Caco-2 (cell line): ENCODE data around the gene PAK2. TPM values are rescaled to one million over a fixed set of nuclear protein-coding genes. Genes with fewer than 3 reads are reported as not detected.
"Not testable (repeated sequence)": the region's sequence is repeated elsewhere in the genome, so short reads cannot be mapped to it uniquely, and the experiment has no call there.

ENCODE experiments used
- BruUV-seq: library from RNA; stranded (reverse); fragments of 400-500 nt; replicated peaks from 2 replicates; lab custom pipeline; 2021; lab: Mats Ljungman, UMichigan
- CTCF ChIA-PET: fragments of 300-600 bp; sonication (Branson Sonifier 250); formaldehyde crosslinking; loops from one replicate; lab custom pipeline; 2022; ENCODE audit warnings: antibody characterized with exemption; lab: Charles Lee
- POLR2A ChIA-PET: fragments of 300-600 bp; sonication (Branson Sonifier 250); formaldehyde crosslinking; loops from one replicate; lab custom pipeline; 2022; ENCODE audit warnings: antibody characterized with exemption; lab: Charles Lee
- DNase-seq, 2 experiments: peaks; one replicate each; pipeline versions ENCODE4 v3.0.0 to v3.0.0-alpha.2; 2020 to 2022
- H3K27me3 ChIP-seq: replicated peaks from 2 replicates; pipeline ENCODE4 v1.6.0; 2011; ENCODE audit warnings: low read length; ENCODE audit not compliant: control insufficient read depth, insufficient read depth
- H3K36me3 ChIP-seq: 2 replicates; pipeline ENCODE4 v1.5.1; 2011; ENCODE audit warnings: low read length; ENCODE audit not compliant: control insufficient read depth, insufficient read depth
- H3K4me1 ChIP-seq: fragments of 250-450 bp; sonication (Bioruptor Pico); 2 replicates; pipeline ENCODE4 v1.5.1; 2020; ENCODE audit warnings: mild to moderate bottlenecking
- H3K4me3 ChIP-seq: 2 replicates; pipeline ENCODE4 v1.5.1; 2011; ENCODE audit warnings: low read depth, mild to moderate bottlenecking, control low read depth, low read length
- H3K9me3 ChIP-seq: fragments of 250-450 bp; sonication (Bioruptor Pico); 2 replicates; pipeline ENCODE4 v1.5.1; 2020; ENCODE audit warnings: mild to moderate bottlenecking, moderate library complexity
- H3K27ac Mint-ChIP-seq: one replicate; pipeline ENCODE4 v1.8.0; 2022; ENCODE audit warnings: mixed read lengths; ENCODE audit not compliant: unreplicated experiment
- H3K27me3 Mint-ChIP-seq: one replicate; pipeline ENCODE4 v1.8.0; 2022; ENCODE audit warnings: mixed read lengths; ENCODE audit not compliant: insufficient read depth, unreplicated experiment
- H3K36me3 Mint-ChIP-seq: one replicate; pipeline ENCODE4 v1.8.0; 2022; ENCODE audit warnings: mild to moderate bottlenecking, mixed read lengths; ENCODE audit not compliant: insufficient read depth, unreplicated experiment
- H3K4me1 Mint-ChIP-seq: one replicate; pipeline ENCODE4 v1.8.0; 2022; ENCODE audit warnings: low read depth, mixed read lengths; ENCODE audit not compliant: unreplicated experiment
- H3K4me3 Mint-ChIP-seq: one replicate; pipeline ENCODE4 v1.8.0; 2022; ENCODE audit warnings: mild to moderate bottlenecking, moderate library complexity, mixed read lengths; ENCODE audit not compliant: unreplicated experiment
- H3K9me3 Mint-ChIP-seq: one replicate; pipeline ENCODE4 v1.8.0; 2022; ENCODE audit warnings: mixed read lengths; ENCODE audit not compliant: unreplicated experiment
- CTCF ChIP-seq, 2 experiments: fragments of 200-600 bp in 1 of 2; IDR thresholded peaks; 1 replicate in 1 of 2; 2 replicates in 1 of 2; pipeline versions ENCODE4 v1.5.1 to v1.8.0; 2011 to 2022; ENCODE audit warnings: antibody characterized with exemption in 1 of 2, control low read depth in 1 of 2, inconsistent platforms in 1 of 2, low read depth in 1 of 2, low read length in 1 of 2, mild to moderate bottlenecking in 1 of 2, moderate library complexity in 1 of 2; ENCODE audit not compliant: insufficient read depth in 1 of 2, severe bottlenecking in 1 of 2, unreplicated experiment in 1 of 2
- intact Hi-C: fragments of 100-400 bp; cut with micrococcal nuclease; formaldehyde crosslinking; loops from one replicate; pipeline ENCODE4 v1.10.0; 2022; ENCODE audit not compliant: unreplicated experiment
- total RNA-seq: library from RNA; stranded (reverse); gene quantifications from 2 replicates; pipeline ENCODE4 v1.2.3, GENCODE V29; 2022

PAK2 gene
- total RNA-seq, 1 experiment from 2014 or later = 89.6 TPM

- POLR2A ChIA-PET = no interaction called here
- no TSS peak for BruUV-seq
- CTCF ChIA-PET = no interaction called here
- TF ChIP-seq CTCF (IDR thresholded peaks at IDR 0.05; ENCODE audit: insufficient read depth in 1 of 2, low read depth in 1 of 2, low read length in 1 of 2, severe bottlenecking in 1 of 2, unreplicated experiment in 1 of 2) = no peak
- Mint-ChIP-seq H3K9me3 (no peaks in the 10 kb centered on the region), H3K4me3 (no peak overlapping the region), H3K27ac (peak overlapping the region; percentile 19), H3K27me3 (no peaks in the 10 kb centered on the region), H3K4me1 (no peaks in the 10 kb centered on the region), H3K36me3 (peaks cover under 1% of the 10 kb centered on the region)
- Histone ChIP-seq H3K9me3 (no peaks in the 10 kb centered on the region), H3K4me1 (peaks cover 8% of the 10 kb centered on the region), H3K36me3 (no peaks in the 10 kb centered on the region), H3K4me3 (no peak overlapping the region), H3K27me3 (no peaks in the 10 kb centered on the region)
- intact Hi-C loops = loop anchor here (1.0 kb wide), 1 partner anchor 50 kb away; no protein-coding TSS in a partner anchor
- DNase-seq = no peak
Observed at GRCh38 chr3:196842567-196843434, 103.1 kb downstream of the PAK2 start.

GRCh38 chr3:196843435-196844110 is 103.9 kb downstream of the PAK2 start:
- CTCF ChIA-PET = no interaction called here
- intact Hi-C loops = loop anchor here (1.0 kb wide), 1 partner anchor 50 kb away; no protein-coding TSS in a partner anchor
- no peaks in the 10 kb centered on the region for H3K36me3 Mint-ChIP-seq
- Histone ChIP-seq H3K4me3 (no peak overlapping the region), H3K36me3 (no peaks in the 10 kb centered on the region), H3K9me3 (peaks cover 6% of the 10 kb centered on the region; the same call in 1 of the 2 replicates), H3K27me3 (no peaks in the 10 kb centered on the region), H3K4me1 (peaks cover 8% of the 10 kb centered on the region)
- DNase-seq = peak; percentile 62 to 70
- no peaks in the 10 kb centered on the region for H3K9me3 Mint-ChIP-seq
- TF ChIP-seq CTCF (IDR thresholded peaks at IDR 0.05; ENCODE audit: insufficient read depth in 1 of 2, low read depth in 1 of 2, low read length in 1 of 2, severe bottlenecking in 1 of 2, unreplicated experiment in 1 of 2) = no peak
- H3K27me3 Mint-ChIP-seq = no peaks in the 10 kb centered on the region
- POLR2A ChIA-PET = interaction anchor here (0.6 kb wide), 1 partner anchor 1244 kb away, joined by 5 read pairs; no protein-coding TSS in a partner anchor
- H3K4me3 Mint-ChIP-seq = no peak overlapping the region
- no peaks in the 10 kb centered on the region for H3K4me1 Mint-ChIP-seq
- H3K27ac Mint-ChIP-seq = no peak overlapping the region
- BruUV-seq = no TSS peak

GRCh38 chr3:196844235-196845219 is 104.9 kb downstream of the PAK2 start:
- H3K27me3 Mint-ChIP-seq, intact Hi-C loops, H3K36me3 ChIP-seq, H3K27me3 ChIP-seq, CTCF ChIA-PET, H3K36me3 Mint-ChIP-seq, BruUV-seq, H3K4me3 ChIP-seq, H3K9me3 Mint-ChIP-seq, H3K4me3 Mint-ChIP-seq, H3K4me1 ChIP-seq, H3K27ac Mint-ChIP-seq, H3K4me1 Mint-ChIP-seq, DNase-seq: not testable (repeated sequence)
- POLR2A ChIA-PET = interaction anchor here (0.6 kb wide), 1 partner anchor 1301 kb away, joined by 5 read pairs; no protein-coding TSS in a partner anchor
- H3K9me3 ChIP-seq = peaks cover 12% of the 10 kb centered on the region; the same call in 1 of the 2 replicates

- DNase-seq, H3K36me3 ChIP-seq, H3K27me3 Mint-ChIP-seq, H3K36me3 Mint-ChIP-seq, H3K9me3 Mint-ChIP-seq, H3K4me1 ChIP-seq, CTCF ChIA-PET, POLR2A ChIA-PET, intact Hi-C loops, BruUV-seq, H3K27ac Mint-ChIP-seq, H3K27me3 ChIP-seq, H3K4me3 Mint-ChIP-seq, H3K4me3 ChIP-seq, H3K4me1 Mint-ChIP-seq: not testable (repeated sequence)
- H3K9me3 ChIP-seq = peaks cover 13% of the 10 kb centered on the region; the same call in 1 of the 2 replicates
Observed at GRCh38 chr3:196848375-196848774, 108.7 kb downstream of the PAK2 start.
